ENCODE measurements around the gene INSIG2. TPM values are rescaled to one million over a fixed set of nuclear protein-coding genes. Genes with fewer than 3 reads are reported as not detected.

INSIG2 gene
- total and polyA plus RNA-seq, 2 experiments from 2014 or later = 8.1 to 15.1 TPM

- TF ChIP-seq CTCF (conservative IDR thresholded peaks at IDR 0.05; ENCODE audit: low read depth in 2 of 2) (peak in 1 of 2 experiments; percentile 35; a peak in 2 of 4 replicates), REST (IDR thresholded peaks at IDR 0.05; ENCODE audit: unreplicated experiment) (no peak), EZH2phosphoT487 (IDR thresholded peaks at IDR 0.05; ENCODE audit: unreplicated experiment) (no peak), ETS1 (IDR thresholded peaks at IDR 0.05) (no peak), EZH2 (IDR thresholded peaks at IDR 0.05; ENCODE audit: low read depth, unreplicated experiment) (no peak)
- Histone ChIP-seq H2AFZ (peak overlapping the region; percentile 60; the same call in 1 of the 2 replicates), H3K9me2 (ENCODE audit: insufficient read depth) (no peaks in the 10 kb centered on the region), H4K20me1 (replicated peaks; ENCODE audit: insufficient read depth) (no peaks in the 10 kb centered on the region), H3K4me3 (peak overlapping the region; percentile 83), H3K4me1 (ENCODE audit: insufficient read depth) (peaks cover 29% of the 10 kb centered on the region), H3K36me3 (ENCODE audit: insufficient read depth) (no peaks in the 10 kb centered on the region), H3K27ac (ENCODE audit: low read depth) (peak overlapping the region; percentile 52; the same call in 1 of the 2 replicates), H3K4me2 (peak overlapping the region; percentile 98), H3K27me3 (ENCODE audit: insufficient read depth) (no peaks in the 10 kb centered on the region), H3F3A (replicated peaks; ENCODE audit: low read depth) (no peaks in the 10 kb centered on the region), H3K79me2 (replicated peaks; ENCODE audit: insufficient read depth) (peaks cover 43% of the 10 kb centered on the region)
- peak overlapping the region; percentile 96 for H3K4me3 Mint-ChIP-seq
- peaks cover 22% of the 10 kb centered on the region for H3K4me1 Mint-ChIP-seq
- no peak overlapping the region; the same call in none of the 2 replicates for H3K27ac Mint-ChIP-seq
- DNase-seq (ENCODE audit: low spot score) (peak; percentile 25), ATAC-seq (peak; percentile 23)
- H3K36me3 Mint-ChIP-seq (ENCODE audit: low read depth) = no peaks in the 10 kb centered on the region; the same call in 2 of the 3 replicates
- H3K9me3 Mint-ChIP-seq = no peaks in the 10 kb centered on the region
- H3K27me3 Mint-ChIP-seq (ENCODE audit: insufficient read depth, low read depth, poor library complexity) = peaks cover 8% of the 10 kb centered on the region
These were observed 999 bp downstream of the INSIG2 start for GRCh38 chr2:118089139-118089800.

Data from GM23338 (cell line).